Measurements from ENCODE around the gene NCAM1. TPM values are rescaled to one million over a fixed set of nuclear protein-coding genes. Genes with fewer than 3 reads are reported as not detected.

Gene NCAM1
- total and polyA plus RNA-seq, 8 donors = 1.7 to 45.0 (median 37.6) TPM

DNA sequence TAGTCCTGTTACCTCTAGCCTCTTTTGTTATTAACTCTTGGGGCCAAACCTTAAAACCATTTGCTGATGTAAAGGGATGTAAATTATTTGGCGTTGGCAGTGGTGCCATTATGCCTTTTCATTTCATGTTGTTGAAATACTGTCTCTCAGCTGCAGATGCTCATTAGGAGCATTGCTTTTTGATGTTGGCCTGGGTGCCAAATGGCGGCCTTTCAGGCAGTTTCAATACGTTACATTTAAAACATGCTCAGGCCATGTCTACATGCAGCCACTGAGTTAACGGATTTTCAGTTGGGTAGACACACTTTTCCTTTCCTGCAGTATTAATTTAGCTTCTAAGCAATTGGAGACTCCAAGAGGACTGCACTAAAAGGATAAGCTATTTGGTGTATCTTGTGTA, 5.3 kb downstream of the NCAM1 start:
- no peak overlapping the region for H3K27ac ChIP-seq
- no peak overlapping the region for H3K4me3 ChIP-seq
- H3K36me3 ChIP-seq = no peaks in the 10 kb centered on the region
- intact Hi-C loops (cut with DNase I) = no loop called here
- H3K27me3 ChIP-seq = peaks cover 36 to 66% of the 10 kb centered on the region in 2 donors
- H3K4me1 ChIP-seq = peaks cover 8 to 20% of the 10 kb centered on the region in 2 donors
- TF ChIP-seq, protein P1, sequence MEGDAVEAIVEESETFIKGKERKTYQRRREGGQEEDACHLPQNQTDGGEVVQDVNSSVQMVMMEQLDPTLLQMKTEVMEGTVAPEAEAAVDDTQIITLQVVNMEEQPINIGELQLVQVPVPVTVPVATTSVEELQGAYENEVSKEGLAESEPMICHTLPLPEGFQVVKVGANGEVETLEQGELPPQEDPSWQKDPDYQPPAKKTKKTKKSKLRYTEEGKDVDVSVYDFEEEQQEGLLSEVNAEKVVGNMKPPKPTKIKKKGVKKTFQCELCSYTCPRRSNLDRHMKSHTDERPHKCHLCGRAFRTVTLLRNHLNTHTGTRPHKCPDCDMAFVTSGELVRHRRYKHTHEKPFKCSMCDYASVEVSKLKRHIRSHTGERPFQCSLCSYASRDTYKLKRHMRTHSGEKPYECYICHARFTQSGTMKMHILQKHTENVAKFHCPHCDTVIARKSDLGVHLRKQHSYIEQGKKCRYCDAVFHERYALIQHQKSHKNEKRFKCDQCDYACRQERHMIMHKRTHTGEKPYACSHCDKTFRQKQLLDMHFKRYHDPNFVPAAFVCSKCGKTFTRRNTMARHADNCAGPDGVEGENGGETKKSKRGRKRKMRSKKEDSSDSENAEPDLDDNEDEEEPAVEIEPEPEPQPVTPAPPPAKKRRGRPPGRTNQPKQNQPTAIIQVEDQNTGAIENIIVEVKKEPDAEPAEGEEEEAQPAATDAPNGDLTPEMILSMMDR (IDR thresholded peaks at IDR 0.05) = no peak
- ATAC-seq = no peak
- no peaks in the 10 kb centered on the region for H3K9me3 ChIP-seq
- no peak for DNase-seq

DNA sequence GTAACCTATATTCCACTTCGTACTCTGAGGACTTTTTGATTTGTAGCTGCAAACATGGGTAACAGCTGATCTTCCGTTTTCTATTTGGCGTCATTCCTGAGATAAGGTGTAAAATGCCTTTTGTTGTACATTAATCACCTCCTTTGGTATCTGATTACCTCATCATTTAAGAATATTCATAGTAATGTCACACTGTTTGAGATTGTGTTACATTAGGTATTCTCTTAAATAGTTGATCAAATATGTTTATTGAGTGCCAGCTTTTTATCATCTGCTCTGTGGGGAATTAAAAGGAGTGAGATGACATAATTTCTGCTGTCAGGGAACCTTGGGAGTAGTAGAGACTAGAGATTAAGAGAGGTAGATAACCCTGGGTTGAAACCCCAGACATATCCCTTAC, 5.9 kb downstream of the NCAM1 start:
- Histone ChIP-seq H3K36me3 (no peaks in the 10 kb centered on the region), H3K9me3 (no peaks in the 10 kb centered on the region), H3K27ac (no peak overlapping the region), H3K27me3 (peaks cover 31 to 61% of the 10 kb centered on the region in 2 donors), H3K4me1 (peaks cover 7 to 15% of the 10 kb centered on the region in 2 donors), H3K4me3 (no peak overlapping the region)
- no peak for DNase-seq
- ATAC-seq = no peak
- TF ChIP-seq, protein P1 (IDR thresholded peaks at IDR 0.05) = no peak
- intact Hi-C loops (cut with DNase I) = no loop called here

DNA sequence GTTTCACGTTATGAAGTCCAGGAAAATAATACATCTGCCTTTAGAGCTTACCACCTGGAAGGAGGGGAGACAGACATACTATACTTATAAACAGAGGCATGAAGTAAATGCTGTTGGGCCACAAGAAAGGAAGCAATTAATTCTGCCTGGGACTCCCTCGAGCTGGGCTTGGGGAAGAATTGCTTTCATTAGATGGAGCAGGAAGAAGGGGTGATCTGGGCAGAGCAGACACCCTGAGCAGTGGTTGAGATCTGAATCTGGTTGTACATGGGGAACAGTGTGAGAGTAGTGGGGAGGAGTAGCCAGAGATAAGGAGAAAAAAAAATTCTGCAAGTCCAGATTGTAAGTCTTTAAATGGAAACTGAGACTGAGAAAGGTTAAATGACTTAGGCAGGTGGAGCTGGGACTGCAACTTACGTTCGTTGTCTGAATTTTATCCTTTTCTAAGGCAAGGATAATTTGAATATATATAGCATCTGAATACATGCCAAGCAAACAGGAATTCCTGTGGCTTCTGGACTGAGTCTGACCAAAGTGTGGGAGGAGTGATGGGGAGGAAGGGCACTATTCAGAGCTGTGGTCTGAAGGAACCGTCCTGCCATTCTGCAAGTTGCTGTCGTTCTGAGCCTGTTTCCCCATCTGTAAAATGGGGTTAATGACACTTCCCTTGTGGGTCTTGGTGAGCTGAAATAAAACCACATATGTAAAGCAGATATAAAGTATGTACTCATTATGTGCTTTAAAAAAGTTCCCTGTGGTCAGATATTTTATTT, 7.9 kb downstream of the NCAM1 start:
- Histone ChIP-seq H3K4me3 (no peak overlapping the region), H3K27me3 (peaks cover 11 to 40% of the 10 kb centered on the region in 2 donors), H3K27ac (no peak overlapping the region), H3K4me1 (no peaks in the 10 kb centered on the region), H3K36me3 (no peaks in the 10 kb centered on the region), H3K9me3 (no peaks in the 10 kb centered on the region)
- intact Hi-C loops (cut with DNase I) = no loop called here
- DNase-seq (no peak), ATAC-seq (no peak)
- TF ChIP-seq, protein P1 (IDR thresholded peaks at IDR 0.05) = no peak

DNA sequence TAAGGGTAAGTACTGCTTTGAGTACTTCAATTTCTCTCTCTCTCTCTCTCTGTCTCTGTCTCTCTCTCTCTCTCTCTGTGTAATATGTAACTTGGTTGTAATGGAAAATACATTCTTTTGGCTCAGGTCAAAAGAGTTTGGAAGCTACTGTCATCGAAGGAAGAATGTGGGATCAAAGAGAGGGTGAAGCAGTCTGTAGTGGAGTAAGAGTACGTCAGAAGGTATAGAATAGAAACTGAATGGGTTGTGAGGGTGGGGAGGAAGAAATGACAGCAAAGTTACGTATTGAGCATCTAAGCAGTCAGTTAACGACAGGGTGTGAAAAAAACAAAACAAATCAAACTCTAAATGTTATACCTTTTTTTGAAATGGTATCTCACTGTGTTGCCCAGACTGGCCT, 10.0 kb downstream of the NCAM1 start:
- no peak for ATAC-seq

DNA sequence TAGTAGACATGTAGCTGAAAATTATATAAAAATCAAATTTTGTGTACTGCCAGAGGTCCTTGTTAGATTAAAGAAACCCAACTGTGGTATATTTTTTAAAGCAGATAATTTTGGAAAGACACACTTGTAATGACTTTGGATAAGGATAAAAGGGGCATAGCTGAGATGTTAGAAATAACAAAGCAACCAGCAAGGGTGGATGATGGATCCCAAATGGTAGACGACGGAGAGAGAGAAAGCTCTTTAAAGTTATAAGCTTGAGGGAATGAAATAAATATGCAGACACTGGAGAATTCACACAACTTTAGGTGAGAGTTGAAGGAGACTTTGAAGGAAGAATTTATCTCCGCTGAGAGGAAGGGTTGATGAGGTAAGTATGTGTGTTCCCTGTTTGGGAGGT, 10.6 kb downstream of the NCAM1 start:
- intact Hi-C loops (cut with DNase I) = no loop called here
- DNase-seq (peak in 2 of 4 donors; percentile 73 to 75), ATAC-seq (no peak)
- no peaks in the 10 kb centered on the region for H3K4me1 ChIP-seq
- peaks cover 0 to 13% of the 10 kb centered on the region in 2 donors for H3K27me3 ChIP-seq
- H3K9me3 ChIP-seq = no peaks in the 10 kb centered on the region
- H3K4me3 ChIP-seq = no peak overlapping the region
- H3K36me3 ChIP-seq = no peaks in the 10 kb centered on the region
- TF ChIP-seq, protein P1 (IDR thresholded peaks at IDR 0.05) = no peak
- no peak overlapping the region for H3K27ac ChIP-seq

More for the DNA sequence above, 10.0 kb downstream of the NCAM1 start:
- TF ChIP-seq, protein P1 (IDR thresholded peaks at IDR 0.05) = no peak
- intact Hi-C loops (cut with DNase I) = no loop called here
- no peaks in the 10 kb centered on the region for H3K4me1 ChIP-seq
- no peak overlapping the region for H3K27ac ChIP-seq
- peaks cover 0 to 20% of the 10 kb centered on the region in 2 donors for H3K27me3 ChIP-seq
- H3K9me3 ChIP-seq = no peaks in the 10 kb centered on the region
- H3K36me3 ChIP-seq = no peaks in the 10 kb centered on the region
- no peak for DNase-seq
- H3K4me3 ChIP-seq = no peak overlapping the region
